ENCODE measurements around the gene LRFN5. TPM values are rescaled to one million over a fixed set of nuclear protein-coding genes. Genes with fewer than 3 reads are reported as not detected.
A peak's percentile ranks its signal among the peaks of the same experiment; 100 is the strongest.
"Not testable (repeated sequence)": the region's sequence is repeated elsewhere in the genome, so short reads cannot be mapped to it uniquely, and the experiment has no call there.

The LRFN5 gene
- total and polyA plus RNA-seq, 7 experiments from 2014 or later: not detected

GRCh38 chr14:41699486-41699885 lies 92.8 kb downstream of the LRFN5 start:
- ChIA-PET CTCF (no interaction called here), POLR2A (no interaction called here)
- peaks cover 0 to 2% (median 0%) of the 10 kb centered on the region in 7 donors for H3K4me1 Mint-ChIP-seq
- no peak overlapping the region for H3K27ac ChIP-seq (ENCODE audit: low read depth, low read length)
- peaks cover 0 to 6% (median 0%) of the 10 kb centered on the region in 5 donors for H3K27me3 Mint-ChIP-seq
- no peak overlapping the region for H3K4me3 Mint-ChIP-seq
- no peaks in the 10 kb centered on the region for H3K4me1 ChIP-seq (ENCODE audit: control insufficient read depth in 2 of 2, insufficient read depth in 2 of 2, low read length in 2 of 2)
- no peak for DNase-seq
- H3K9me3 Mint-ChIP-seq: peaks cover 0 to 5% (median 0%) of the 10 kb centered on the region in 11 donors
- H3K9me3 ChIP-seq (ENCODE audit: control insufficient read depth in 2 of 3, low read length in 3 of 3): no peaks in the 10 kb centered on the region
- ATAC-seq: no peak
- no peaks in the 10 kb centered on the region for H3K36me3 ChIP-seq (ENCODE audit: control insufficient read depth in 2 of 3, insufficient read depth in 3 of 3, low read length in 3 of 3)
- H3K27me3 ChIP-seq (ENCODE audit: control insufficient read depth in 2 of 2, insufficient read depth in 2 of 2, low read length in 2 of 2): no peaks in the 10 kb centered on the region
- no peak overlapping the region for H3K4me3 ChIP-seq (ENCODE audit: low read length)
- no peak overlapping the region for H3K27ac Mint-ChIP-seq
- no peaks in the 10 kb centered on the region for H3K36me3 Mint-ChIP-seq
- intact Hi-C loops (cut with micrococcal nuclease): no loop called here

- H3K27me3 Mint-ChIP-seq: no peaks in the 10 kb centered on the region
- H3K9me3 Mint-ChIP-seq: peaks cover 0 to 1% (median 0%) of the 10 kb centered on the region in 11 donors
- ChIA-PET POLR2A (no interaction called here), CTCF (no interaction called here)
- peak overlapping the region in 1 of 9 donors; percentile 47 for H3K27ac Mint-ChIP-seq
- no peak overlapping the region for H3K4me3 ChIP-seq (ENCODE audit: low read length)
- intact Hi-C loops (cut with micrococcal nuclease): no loop called here
- H3K36me3 ChIP-seq (ENCODE audit: control insufficient read depth in 2 of 3, insufficient read depth in 3 of 3, low read length in 3 of 3): no peaks in the 10 kb centered on the region
- H3K36me3 Mint-ChIP-seq: no peaks in the 10 kb centered on the region
- peaks cover 0 to 12% (median 11%) of the 10 kb centered on the region in 7 donors for H3K4me1 Mint-ChIP-seq
- H3K4me1 ChIP-seq (ENCODE audit: control insufficient read depth in 2 of 2, insufficient read depth in 2 of 2, low read length in 2 of 2): no peaks in the 10 kb centered on the region
- H3K27ac ChIP-seq (ENCODE audit: low read depth, low read length): no peak overlapping the region
- DNase-seq: peak in 4 of 9 donors; percentile 1 to 12 (median 4)
- no peaks in the 10 kb centered on the region for H3K9me3 ChIP-seq (ENCODE audit: control insufficient read depth in 2 of 3, low read length in 3 of 3)
- H3K27me3 ChIP-seq (ENCODE audit: control insufficient read depth in 2 of 2, insufficient read depth in 2 of 2, low read length in 2 of 2): no peaks in the 10 kb centered on the region
- ATAC-seq: peak; percentile 69
- peak overlapping the region in 5 of 10 donors; percentile 3 to 59 (median 25) for H3K4me3 Mint-ChIP-seq
Measured at GRCh38 chr14:41718477-41719166, 111.9 kb downstream of the LRFN5 start.

GRCh38 chr14:41739203-41739602 lies 132.5 kb downstream of the LRFN5 start:
- Mint-ChIP-seq H3K36me3 (peaks cover 0 to 4% (median 0%) of the 10 kb centered on the region in 5 donors), H3K9me3 (peaks cover 0 to 28% (median 12%) of the 10 kb centered on the region in 11 donors), H3K4me1 (peaks cover 0 to 17% (median 9%) of the 10 kb centered on the region in 7 donors), H3K27me3 (peaks cover 0 to 18% (median 4%) of the 10 kb centered on the region in 5 donors), H3K27ac (no peak overlapping the region), H3K4me3 (no peak overlapping the region)
- Histone ChIP-seq H3K27me3 (ENCODE audit: control insufficient read depth in 2 of 2, insufficient read depth in 2 of 2, low read length in 2 of 2) (no peaks in the 10 kb centered on the region), H3K9me3 (ENCODE audit: control insufficient read depth in 2 of 3, low read length in 3 of 3) (peaks cover 0 to 4% (median 0%) of the 10 kb centered on the region in 3 experiments), H3K4me1 (ENCODE audit: control insufficient read depth in 2 of 2, insufficient read depth in 2 of 2, low read length in 2 of 2) (no peaks in the 10 kb centered on the region), H3K27ac (ENCODE audit: low read depth, low read length) (no peak overlapping the region), H3K36me3 (ENCODE audit: control insufficient read depth in 2 of 3, insufficient read depth in 3 of 3, low read length in 3 of 3) (no peaks in the 10 kb centered on the region), H3K4me3 (ENCODE audit: low read length) (no peak overlapping the region)
- POLR2A ChIA-PET: no interaction called here
- intact Hi-C loops (cut with micrococcal nuclease): no loop called here
- CTCF ChIA-PET: no interaction called here
- DNase-seq: no peak
- no peak for ATAC-seq

DNA sequence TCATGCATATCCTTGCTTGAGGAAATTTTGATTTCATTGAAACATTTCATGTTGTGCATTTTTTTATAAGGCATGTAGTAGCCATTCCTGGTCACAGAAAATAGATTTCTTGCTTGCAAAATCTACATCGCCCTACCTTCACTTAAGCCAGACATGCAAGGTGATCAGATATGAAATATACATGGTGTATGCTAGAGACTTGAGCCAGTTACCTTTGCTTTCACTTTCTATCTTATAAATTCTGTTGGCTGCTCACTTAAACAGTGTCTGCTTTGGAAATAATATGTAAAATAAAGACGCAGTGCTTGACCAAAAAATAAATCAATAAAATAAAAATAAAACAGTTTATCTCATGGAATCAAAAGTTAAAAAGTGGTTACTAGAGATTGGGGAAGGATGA lies 136.5 kb downstream of the LRFN5 start:
- no peaks in the 10 kb centered on the region for H3K36me3 Mint-ChIP-seq
- ATAC-seq (no peak), DNase-seq (no peak)
- CTCF ChIA-PET: no interaction called here
- POLR2A ChIA-PET: no interaction called here
- Histone ChIP-seq H3K4me1 (ENCODE audit: control insufficient read depth in 2 of 2, insufficient read depth in 2 of 2, low read length in 2 of 2) (no peaks in the 10 kb centered on the region), H3K36me3 (ENCODE audit: control insufficient read depth in 2 of 3, insufficient read depth in 3 of 3, low read length in 3 of 3) (no peaks in the 10 kb centered on the region), H3K4me3 (ENCODE audit: low read length) (no peak overlapping the region), H3K27ac (ENCODE audit: low read depth, low read length) (no peak overlapping the region), H3K9me3 (ENCODE audit: control insufficient read depth in 2 of 3, low read length in 3 of 3) (no peaks in the 10 kb centered on the region), H3K27me3 (ENCODE audit: control insufficient read depth in 2 of 2, insufficient read depth in 2 of 2, low read length in 2 of 2) (no peaks in the 10 kb centered on the region)
- peak overlapping the region in 4 of 10 donors; percentile 10 to 61 (median 24) for H3K4me3 Mint-ChIP-seq
- intact Hi-C loops (cut with micrococcal nuclease): no loop called here
- H3K27ac Mint-ChIP-seq: no peak overlapping the region
- peaks cover 0 to 4% (median 0%) of the 10 kb centered on the region in 5 donors for H3K27me3 Mint-ChIP-seq
- peaks cover 0 to 30% (median 16%) of the 10 kb centered on the region in 7 donors for H3K4me1 Mint-ChIP-seq
- peaks cover 0 to 7% (median 5%) of the 10 kb centered on the region in 11 donors for H3K9me3 Mint-ChIP-seq

- intact Hi-C loops (cut with micrococcal nuclease): no loop called here
- DNase-seq (peak in 7 of 9 donors; percentile 20 to 43 (median 25)), ATAC-seq (peak; percentile 78)
- Mint-ChIP-seq H3K27me3 (no peaks in the 10 kb centered on the region), H3K4me3 (peak overlapping the region; percentile 74 to 90 (median 78)), H3K4me1 (peaks cover 3 to 34% (median 17%) of the 10 kb centered on the region in 7 donors), H3K36me3 (no peaks in the 10 kb centered on the region), H3K9me3 (peaks cover 0 to 10% (median under 1%) of the 10 kb centered on the region in 11 donors), H3K27ac (peak overlapping the region; percentile 71 to 93 (median 83))
- H3K36me3 ChIP-seq (ENCODE audit: control insufficient read depth in 2 of 3, insufficient read depth in 3 of 3, low read length in 3 of 3): no peaks in the 10 kb centered on the region
- H3K4me1 ChIP-seq (ENCODE audit: control insufficient read depth in 2 of 2, insufficient read depth in 2 of 2, low read length in 2 of 2): no peaks in the 10 kb centered on the region
- no peaks in the 10 kb centered on the region for H3K9me3 ChIP-seq (ENCODE audit: control insufficient read depth in 2 of 3, low read length in 3 of 3)
- H3K27me3 ChIP-seq (ENCODE audit: control insufficient read depth in 2 of 2, insufficient read depth in 2 of 2, low read length in 2 of 2): no peaks in the 10 kb centered on the region
- POLR2A ChIA-PET: no interaction called here
- peak overlapping the region; percentile 59 for H3K27ac ChIP-seq (ENCODE audit: low read depth, low read length)
- CTCF ChIA-PET: no interaction called here
- H3K4me3 ChIP-seq (ENCODE audit: low read length): peak overlapping the region; percentile 34
Measured at GRCh38 chr14:41749429-41749828, 142.8 kb downstream of the LRFN5 start.

DNA sequence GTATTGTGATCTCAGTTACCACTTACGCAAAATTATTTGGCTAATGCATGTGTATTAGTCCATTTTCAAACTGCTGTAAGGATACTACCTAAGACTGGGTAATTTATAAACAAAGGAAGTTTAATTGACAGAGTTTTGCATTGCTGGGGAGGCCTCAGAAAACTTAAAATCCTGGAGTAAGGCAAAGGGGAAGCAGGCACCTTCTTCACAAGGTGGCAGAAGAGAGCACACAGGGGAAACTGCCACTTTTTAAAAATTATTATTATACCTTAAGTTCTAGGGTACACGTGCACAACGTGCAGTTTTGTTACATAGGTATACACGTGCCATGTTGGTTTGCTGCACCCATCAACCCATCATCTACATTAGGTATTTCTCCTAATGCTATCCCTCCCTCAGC lies 143.9 kb downstream of the LRFN5 start:
- Mint-ChIP-seq H3K4me3 (peak overlapping the region in 1 of 10 donors; percentile 84), H3K4me1 (peaks cover 3 to 34% (median 17%) of the 10 kb centered on the region in 7 donors), H3K27ac (peak overlapping the region in 4 of 9 donors; percentile 1 to 71 (median 52)), H3K9me3 (peaks cover 0 to 13% (median 1%) of the 10 kb centered on the region in 11 donors)
- H3K36me3 ChIP-seq (ENCODE audit: control insufficient read depth in 2 of 3, insufficient read depth in 3 of 3, low read length in 3 of 3); intact Hi-C loops (cut with micrococcal nuclease); H3K9me3 ChIP-seq (ENCODE audit: control insufficient read depth in 2 of 3, low read length in 3 of 3); H3K27me3 Mint-ChIP-seq; H3K4me3 ChIP-seq (ENCODE audit: low read length); DNase-seq; H3K4me1 ChIP-seq (ENCODE audit: control insufficient read depth in 2 of 2, insufficient read depth in 2 of 2, low read length in 2 of 2); POLR2A ChIA-PET; H3K27ac ChIP-seq (ENCODE audit: low read depth, low read length); ATAC-seq; H3K36me3 Mint-ChIP-seq; H3K27me3 ChIP-seq (ENCODE audit: control insufficient read depth in 2 of 2, insufficient read depth in 2 of 2, low read length in 2 of 2); CTCF ChIA-PET: not testable (repeated sequence)

Data from naive thymus-derived CD4-positive, alpha-beta T cell (primary cell).